SK-N-SH (cell line): ENCODE results near the gene FAF2.

ENCODE experiments used
- GABPA ChIP-seq: IDR thresholded peaks from 2 replicates; pipeline ENCODE4 v1.4.0; 2012; ENCODE audit warnings: low read depth, mild to moderate bottlenecking
- POLR2AphosphoS5 ChIP-seq: IDR thresholded peaks from 2 replicates; pipeline ENCODE4 v1.6.1; 2012; ENCODE audit warnings: low read depth, low read length
- TEAD4 ChIP-seq: IDR thresholded peaks from 2 replicates; pipeline ENCODE4 v1.4.0; 2012; ENCODE audit warnings: mild to moderate bottlenecking, borderline replicate concordance; ENCODE audit not compliant: insufficient read depth
- TF ChIP-seq, protein P1 (sequence below): fragments of 200-600 bp; sonication (generic); IDR thresholded peaks from 2 replicates; pipeline ENCODE4 v1.6.1; 2017; ENCODE audit warnings: antibody characterized with exemption, mild to moderate bottlenecking, moderate library complexity
- TF ChIP-seq, protein P2 (sequence below): IDR thresholded peaks from 2 replicates; pipeline ENCODE4 v1.4.0; 2012; ENCODE audit warnings: low read depth

GRCh38 chr5:176526462-176526861, 78.3 kb downstream of the FAF2 start:
- TF ChIP-seq GABPA (no peak), TEAD4 (no peak), POLR2AphosphoS5 (no peak)
- TF ChIP-seq, protein P1, sequence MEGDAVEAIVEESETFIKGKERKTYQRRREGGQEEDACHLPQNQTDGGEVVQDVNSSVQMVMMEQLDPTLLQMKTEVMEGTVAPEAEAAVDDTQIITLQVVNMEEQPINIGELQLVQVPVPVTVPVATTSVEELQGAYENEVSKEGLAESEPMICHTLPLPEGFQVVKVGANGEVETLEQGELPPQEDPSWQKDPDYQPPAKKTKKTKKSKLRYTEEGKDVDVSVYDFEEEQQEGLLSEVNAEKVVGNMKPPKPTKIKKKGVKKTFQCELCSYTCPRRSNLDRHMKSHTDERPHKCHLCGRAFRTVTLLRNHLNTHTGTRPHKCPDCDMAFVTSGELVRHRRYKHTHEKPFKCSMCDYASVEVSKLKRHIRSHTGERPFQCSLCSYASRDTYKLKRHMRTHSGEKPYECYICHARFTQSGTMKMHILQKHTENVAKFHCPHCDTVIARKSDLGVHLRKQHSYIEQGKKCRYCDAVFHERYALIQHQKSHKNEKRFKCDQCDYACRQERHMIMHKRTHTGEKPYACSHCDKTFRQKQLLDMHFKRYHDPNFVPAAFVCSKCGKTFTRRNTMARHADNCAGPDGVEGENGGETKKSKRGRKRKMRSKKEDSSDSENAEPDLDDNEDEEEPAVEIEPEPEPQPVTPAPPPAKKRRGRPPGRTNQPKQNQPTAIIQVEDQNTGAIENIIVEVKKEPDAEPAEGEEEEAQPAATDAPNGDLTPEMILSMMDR = no peak
- TF ChIP-seq, protein P2, sequence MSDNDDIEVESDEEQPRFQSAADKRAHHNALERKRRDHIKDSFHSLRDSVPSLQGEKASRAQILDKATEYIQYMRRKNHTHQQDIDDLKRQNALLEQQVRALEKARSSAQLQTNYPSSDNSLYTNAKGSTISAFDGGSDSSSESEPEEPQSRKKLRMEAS = no peak
